Tibial artery (tissue), 4 donors: Measurements from ENCODE around the gene RAB5A.
A peak's percentile ranks its signal among the peaks of the same experiment; 100 is the strongest.

ENCODE experiments used
- DNase-seq, 2 donors: peaks; one replicate each; pipeline ENCODE4 v3.0.0-alpha.2; 2019
- H3K27ac ChIP-seq, 2 donors: fragments of 200-600 bp; sonication (generic) in 1 of 2; 1 replicate in 1 of 2; 2 replicates in 1 of 2; pipeline ENCODE4 v1.5.1; 2018 to 2019; ENCODE audit warnings: mild to moderate bottlenecking in 1 of 2
- H3K27me3 ChIP-seq, 2 donors: fragments of 200-600 bp; sonication (generic) in 1 of 2; one replicate each; pipeline versions ENCODE4 v1.5.1 to v1.6.0; 2016 to 2019
- H3K36me3 ChIP-seq, 3 donors: fragments of 200-600 bp; sonication (generic) in 2 of 3; one replicate each; pipeline ENCODE4 v1.5.1; 2016 to 2019; ENCODE audit warnings: mild to moderate bottlenecking in 2 of 3
- H3K4me1 ChIP-seq, 4 donors: fragments of 200-600 bp; sonication (generic) in 2 of 4; 1 replicate in 3 of 4; 2 replicates in 1 of 4; pipeline ENCODE4 v1.5.1; 2016 to 2019
- H3K4me3 ChIP-seq, 2 donors: fragments of 200-600 bp; sonication (generic) in 1 of 2; 1 replicate in 1 of 2; 2 replicates in 1 of 2; pipeline ENCODE4 v1.5.1; 2018 to 2019; ENCODE audit warnings: mild to moderate bottlenecking in 2 of 2
- H3K9me3 ChIP-seq, 3 donors: fragments of 200-600 bp; sonication (generic) in 1 of 3; one replicate each; pipeline ENCODE4 v1.5.1; 2016 to 2019
- intact Hi-C: fragments of 100-400 bp; cut with DNase I; formaldehyde crosslinking; loops from one replicate; pipeline ENCODE4 v1.15.0; 2023; ENCODE audit warnings: low total_unique reads
- TF ChIP-seq, protein P1 (sequence below), 2 experiments: fragments of 200-600 bp in 1 of 2; fragments of 450-650 bp in 1 of 2; IDR thresholded peaks; one replicate each; pipeline ENCODE4 v1.5.1; 2017 to 2019; ENCODE audit warnings: antibody characterized with exemption in 2 of 2, mild to moderate bottlenecking in 1 of 2, moderate library complexity in 1 of 2

RAB5A gene

GRCh38 chr3:19938295-19938627, 8.6 kb upstream of the RAB5A start:
- Histone ChIP-seq H3K4me3 (no peak overlapping the region), H3K9me3 (no peaks in the 10 kb centered on the region), H3K36me3 (no peaks in the 10 kb centered on the region), H3K27me3 (no peaks in the 10 kb centered on the region), H3K27ac (no peak overlapping the region), H3K4me1 (no peaks in the 10 kb centered on the region)
- DNase-seq = no peak
- TF ChIP-seq, protein P1, sequence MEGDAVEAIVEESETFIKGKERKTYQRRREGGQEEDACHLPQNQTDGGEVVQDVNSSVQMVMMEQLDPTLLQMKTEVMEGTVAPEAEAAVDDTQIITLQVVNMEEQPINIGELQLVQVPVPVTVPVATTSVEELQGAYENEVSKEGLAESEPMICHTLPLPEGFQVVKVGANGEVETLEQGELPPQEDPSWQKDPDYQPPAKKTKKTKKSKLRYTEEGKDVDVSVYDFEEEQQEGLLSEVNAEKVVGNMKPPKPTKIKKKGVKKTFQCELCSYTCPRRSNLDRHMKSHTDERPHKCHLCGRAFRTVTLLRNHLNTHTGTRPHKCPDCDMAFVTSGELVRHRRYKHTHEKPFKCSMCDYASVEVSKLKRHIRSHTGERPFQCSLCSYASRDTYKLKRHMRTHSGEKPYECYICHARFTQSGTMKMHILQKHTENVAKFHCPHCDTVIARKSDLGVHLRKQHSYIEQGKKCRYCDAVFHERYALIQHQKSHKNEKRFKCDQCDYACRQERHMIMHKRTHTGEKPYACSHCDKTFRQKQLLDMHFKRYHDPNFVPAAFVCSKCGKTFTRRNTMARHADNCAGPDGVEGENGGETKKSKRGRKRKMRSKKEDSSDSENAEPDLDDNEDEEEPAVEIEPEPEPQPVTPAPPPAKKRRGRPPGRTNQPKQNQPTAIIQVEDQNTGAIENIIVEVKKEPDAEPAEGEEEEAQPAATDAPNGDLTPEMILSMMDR (IDR thresholded peaks at IDR 0.05) = no peak
- intact Hi-C loops = no loop called here

DNA sequence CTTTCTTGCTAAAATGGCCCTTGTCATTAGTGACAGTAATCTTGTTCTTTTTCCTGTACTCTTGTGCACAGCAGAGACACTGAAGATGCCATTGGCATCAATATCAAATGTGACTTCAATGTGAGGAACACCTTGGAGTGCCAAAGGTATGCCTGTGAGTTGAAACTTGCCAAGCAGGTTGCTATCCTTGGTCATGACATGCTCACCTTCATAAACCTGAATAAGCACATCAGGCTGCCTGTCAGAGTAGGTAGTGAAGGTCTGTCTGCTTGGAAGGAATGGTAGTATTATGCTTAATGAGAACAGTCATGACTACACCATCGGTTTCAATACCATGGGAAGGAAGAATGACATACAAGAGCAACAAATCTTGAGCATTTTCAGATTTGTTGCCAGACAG, 6.3 kb upstream of the RAB5A start:
- Histone ChIP-seq H3K4me3 (no peak overlapping the region), H3K9me3 (no peaks in the 10 kb centered on the region), H3K27ac (no peak overlapping the region), H3K4me1 (no peaks in the 10 kb centered on the region), H3K27me3 (no peaks in the 10 kb centered on the region), H3K36me3 (no peaks in the 10 kb centered on the region)
- intact Hi-C loops = no loop called here
- TF ChIP-seq, protein P1 (IDR thresholded peaks at IDR 0.05) = no peak
- no peak for DNase-seq

GRCh38 chr3:19945534-19945933, 1.4 kb upstream of the RAB5A start:
- no peaks in the 10 kb centered on the region for H3K36me3 ChIP-seq
- DNase-seq = no peak
- H3K9me3 ChIP-seq = no peaks in the 10 kb centered on the region
- peak overlapping the region in 1 of 2 donors; percentile 86 for H3K4me3 ChIP-seq
- no peaks in the 10 kb centered on the region for H3K27me3 ChIP-seq
- no peak overlapping the region for H3K27ac ChIP-seq
- intact Hi-C loops = loop anchor here (5.0 kb wide), 2 partner anchors 58 to 97 kb away; partner anchors contain the start of gene KAT2B
- TF ChIP-seq, protein P1 (IDR thresholded peaks at IDR 0.05) = no peak
- peaks cover 0 to 34% (median 24%) of the 10 kb centered on the region in 4 donors for H3K4me1 ChIP-seq

- H3K27me3 ChIP-seq = no peaks in the 10 kb centered on the region
- intact Hi-C loops = loop anchor here (2.0 to 5.0 kb wide), 3 partner anchors 59 to 239 kb away; partner anchors contain the start of gene KAT2B
Observed at GRCh38 chr3:19945969-19946831, 697 bp upstream of the RAB5A start.

DNA sequence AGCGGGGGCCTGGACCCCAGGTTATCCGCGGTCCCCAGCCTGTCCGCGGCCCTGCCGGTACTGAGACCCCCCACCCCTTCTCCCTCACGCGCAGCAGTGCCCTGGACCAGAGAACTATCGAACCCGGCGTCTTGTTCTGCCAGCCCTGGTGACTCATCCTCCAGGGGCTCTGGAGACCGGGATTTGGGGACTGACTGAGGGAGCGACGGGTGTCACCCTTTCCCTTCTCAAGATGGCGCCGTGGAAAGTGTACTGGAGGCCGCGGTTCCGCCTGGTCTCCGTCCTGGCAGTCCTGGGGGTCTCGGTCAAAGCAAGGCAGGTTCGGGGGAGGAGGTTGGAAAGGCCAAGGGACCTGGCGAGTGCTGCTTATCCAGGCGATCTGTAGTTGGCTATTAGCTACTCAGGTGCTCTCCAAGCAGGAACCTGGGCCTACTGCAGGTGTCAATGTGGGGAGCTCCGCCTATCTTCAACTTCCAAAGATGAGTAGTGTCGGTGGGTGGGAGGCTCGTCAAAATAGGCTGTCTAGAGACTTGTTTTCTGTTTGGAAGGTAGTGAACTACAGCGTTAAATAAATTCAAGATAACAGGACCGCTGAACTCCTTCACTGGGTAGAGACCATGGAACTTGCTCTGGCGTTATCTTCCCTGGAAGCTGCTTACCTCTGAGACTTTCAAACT, 790 bp downstream of the RAB5A start:
- Histone ChIP-seq H3K9me3 (no peaks in the 10 kb centered on the region), H3K36me3 (peaks cover 0 to 9% (median 5%) of the 10 kb centered on the region in 3 donors), H3K27me3 (no peaks in the 10 kb centered on the region), H3K4me3 (peak overlapping the region; percentile 86 to 92), H3K4me1 (peaks cover 0 to 51% (median 28%) of the 10 kb centered on the region in 4 donors), H3K27ac (peak overlapping the region; percentile 97 to 99)
- DNase-seq = peak; percentile 60 to 80
- TF ChIP-seq, protein P1 (IDR thresholded peaks at IDR 0.05) = no peak
- intact Hi-C loops = loop anchor here (2.0 to 5.0 kb wide), 3 partner anchors 60 to 237 kb away; partner anchors contain the start of gene KAT2B

More at GRCh38 chr3:19945969-19946831, 697 bp upstream of the RAB5A start:
- H3K36me3 ChIP-seq = peaks cover 0 to 2% (median 0%) of the 10 kb centered on the region in 3 donors
- peak overlapping the region; percentile 97 to 99 for H3K27ac ChIP-seq
- H3K4me1 ChIP-seq = peaks cover 0 to 36% (median 27%) of the 10 kb centered on the region in 4 donors
- TF ChIP-seq, protein P1 (IDR thresholded peaks at IDR 0.05) = no peak
- peak overlapping the region; percentile 86 to 92 for H3K4me3 ChIP-seq
- H3K9me3 ChIP-seq = no peaks in the 10 kb centered on the region
- no peak for DNase-seq
